ENCODE measurements around the gene IL18R1. TPM values are rescaled to one million over a fixed set of nuclear protein-coding genes. Genes with fewer than 3 reads are reported as not detected.

The IL18R1 gene
- total and polyA plus RNA-seq, 2 donors (not counting 3 experiments of a cell fraction or from before 2014, with no cell fraction given): 2.9 to 3.6 TPM

DNA sequence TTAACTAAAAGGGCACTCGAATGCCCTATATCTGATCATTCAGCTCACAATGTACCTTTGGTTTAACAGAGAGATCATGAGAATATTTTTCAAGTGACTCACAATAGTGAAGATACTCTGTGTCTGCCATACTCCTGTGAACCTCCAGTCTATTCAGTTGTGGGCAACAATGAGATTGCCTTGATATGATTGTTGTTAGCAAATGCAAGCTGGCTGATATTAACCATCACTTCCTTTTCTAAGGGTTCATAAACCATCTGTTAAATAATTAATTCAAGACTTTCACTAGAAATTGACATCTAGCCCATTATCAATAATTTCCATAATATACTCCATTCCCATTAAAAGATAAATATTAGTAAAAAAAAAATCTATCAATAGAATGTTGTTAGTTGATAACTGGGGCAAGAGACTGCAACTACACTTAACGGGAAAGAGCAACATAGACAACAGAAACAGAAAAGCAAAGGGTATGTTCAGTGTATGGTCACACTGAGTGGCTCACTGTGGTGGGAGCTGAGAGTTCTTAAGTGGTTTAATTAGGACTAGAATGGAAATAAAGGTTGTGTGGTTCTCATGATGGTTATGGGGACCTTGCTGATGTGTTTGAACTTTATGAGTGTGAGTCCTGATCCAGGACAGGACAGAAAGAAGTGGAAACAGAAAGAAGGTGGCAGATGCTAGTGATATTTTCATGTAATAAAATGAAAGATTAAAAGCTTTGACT lies 79.2 kb downstream of the IL18R1 start:
- dilution Hi-C loops (cut with MboI; ENCODE audit: extremely low pct_ligation_motif_present, low sequenced_read_pairs): no loop called here
- Histone ChIP-seq H3K9me1 (replicated peaks; ENCODE audit: control insufficient read depth, extremely low read depth, insufficient read depth, low read length) (no peaks in the 10 kb centered on the region), H3K9ac (replicated peaks; ENCODE audit: extremely low read depth, insufficient read depth, low read length) (no peak overlapping the region), H3K27me3 (ENCODE audit: control insufficient read depth in 2 of 2, insufficient read depth in 2 of 2, low read length in 2 of 2) (no peaks in the 10 kb centered on the region), H3K36me3 (ENCODE audit: control insufficient read depth in 2 of 2, extremely low read depth in 1 of 2, insufficient read depth in 2 of 2, low read length in 2 of 2) (no peaks in the 10 kb centered on the region), H3K79me2 (ENCODE audit: control insufficient read depth, insufficient read depth, low read length) (no peaks in the 10 kb centered on the region), H3K4me2 (ENCODE audit: insufficient read depth, low read length) (no peak overlapping the region), H3K4me3 (replicated peaks in 1 of 3; ENCODE audit: insufficient read depth in 1 of 3, low read depth in 1 of 3, low read length in 3 of 3) (no peak overlapping the region), H4K20me1 (replicated peaks; ENCODE audit: control insufficient read depth, extremely low read depth, insufficient read depth, low read length) (no peaks in the 10 kb centered on the region), H3K4me1 (ENCODE audit: control insufficient read depth, extremely low read depth, insufficient read depth, low read length) (peaks cover 7% of the 10 kb centered on the region), H3K9me3 (replicated peaks; ENCODE audit: control insufficient read depth, insufficient read depth, low read length) (no peaks in the 10 kb centered on the region), H3K27ac (ENCODE audit: insufficient read depth, low read depth, low read length) (no peak overlapping the region), H2AFZ (ENCODE audit: low read depth, low read length) (no peak overlapping the region)
- ChIA-PET POLR2A (no interaction called here), CTCF (interaction anchor here (1.7 to 2.1 kb wide), 2 partner anchors 194 to 414 kb away, joined by 3 to 5 read pairs; no protein-coding TSS in a partner anchor)
- FAIRE-seq (no peak), DNase-seq (ENCODE audit: low read depth, low spot score) (no peak)
- TF ChIP-seq POLR2A (IDR thresholded peaks at IDR 0.05; ENCODE audit: low read depth, low read length) (no peak), EZH2 (IDR thresholded peaks at IDR 0.05; ENCODE audit: borderline replicate concordance, low read depth, low read length, severe bottlenecking) (no peak), JUN (IDR thresholded peaks at IDR 0.05; ENCODE audit: borderline replicate concordance, insufficient read depth, insufficient read length, low read depth) (no peak), POLR2AphosphoS5 (IDR thresholded peaks at IDR 0.05; ENCODE audit: insufficient read depth, low read depth, low read length) (no peak), GATA2 (IDR thresholded peaks at IDR 0.05; ENCODE audit: insufficient read depth, insufficient read length, low read depth, low read length) (no peak), FOS (IDR thresholded peaks at IDR 0.05; ENCODE audit: borderline replicate concordance, insufficient read depth, low read length) (no peak), MYC (IDR thresholded peaks at IDR 0.05; ENCODE audit: low read depth, low read length) (no peak)
- TF ChIP-seq, protein P1, sequence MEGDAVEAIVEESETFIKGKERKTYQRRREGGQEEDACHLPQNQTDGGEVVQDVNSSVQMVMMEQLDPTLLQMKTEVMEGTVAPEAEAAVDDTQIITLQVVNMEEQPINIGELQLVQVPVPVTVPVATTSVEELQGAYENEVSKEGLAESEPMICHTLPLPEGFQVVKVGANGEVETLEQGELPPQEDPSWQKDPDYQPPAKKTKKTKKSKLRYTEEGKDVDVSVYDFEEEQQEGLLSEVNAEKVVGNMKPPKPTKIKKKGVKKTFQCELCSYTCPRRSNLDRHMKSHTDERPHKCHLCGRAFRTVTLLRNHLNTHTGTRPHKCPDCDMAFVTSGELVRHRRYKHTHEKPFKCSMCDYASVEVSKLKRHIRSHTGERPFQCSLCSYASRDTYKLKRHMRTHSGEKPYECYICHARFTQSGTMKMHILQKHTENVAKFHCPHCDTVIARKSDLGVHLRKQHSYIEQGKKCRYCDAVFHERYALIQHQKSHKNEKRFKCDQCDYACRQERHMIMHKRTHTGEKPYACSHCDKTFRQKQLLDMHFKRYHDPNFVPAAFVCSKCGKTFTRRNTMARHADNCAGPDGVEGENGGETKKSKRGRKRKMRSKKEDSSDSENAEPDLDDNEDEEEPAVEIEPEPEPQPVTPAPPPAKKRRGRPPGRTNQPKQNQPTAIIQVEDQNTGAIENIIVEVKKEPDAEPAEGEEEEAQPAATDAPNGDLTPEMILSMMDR (IDR thresholded peaks at IDR 0.05; ENCODE audit: extremely low read depth in 1 of 2, insufficient read depth in 1 of 2, low read depth in 1 of 2, low read length in 2 of 2): no peak
- TF ChIP-seq, protein P2, sequence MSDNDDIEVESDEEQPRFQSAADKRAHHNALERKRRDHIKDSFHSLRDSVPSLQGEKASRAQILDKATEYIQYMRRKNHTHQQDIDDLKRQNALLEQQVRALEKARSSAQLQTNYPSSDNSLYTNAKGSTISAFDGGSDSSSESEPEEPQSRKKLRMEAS (IDR thresholded peaks at IDR 0.05; ENCODE audit: insufficient read depth, insufficient read length): no peak
- BruUV-seq (replicated peaks): no TSS peak
- intact Hi-C loops (cut with micrococcal nuclease): no loop called here

All from endothelial cell of umbilical vein (primary cell).